HL-60/S4 treated with phorbol 12-myristate 13-acetate at 8.2 ng/mL for 4 days and 3 days (cell line): ENCODE measurements around the gene SPIRE2.
"Not testable (repeated sequence)": the region's sequence is repeated elsewhere in the genome, so short reads cannot be mapped to it uniquely, and the experiment has no call there.

Experiments
- in situ Hi-C: fragments of 300-500 bp; cut with MboI; formaldehyde crosslinking; loops from 2 replicates; pipeline ENCODE4 v1.15.0; 2022; ENCODE audit warnings: low sequenced_read_pairs

The SPIRE2 gene

DNA sequence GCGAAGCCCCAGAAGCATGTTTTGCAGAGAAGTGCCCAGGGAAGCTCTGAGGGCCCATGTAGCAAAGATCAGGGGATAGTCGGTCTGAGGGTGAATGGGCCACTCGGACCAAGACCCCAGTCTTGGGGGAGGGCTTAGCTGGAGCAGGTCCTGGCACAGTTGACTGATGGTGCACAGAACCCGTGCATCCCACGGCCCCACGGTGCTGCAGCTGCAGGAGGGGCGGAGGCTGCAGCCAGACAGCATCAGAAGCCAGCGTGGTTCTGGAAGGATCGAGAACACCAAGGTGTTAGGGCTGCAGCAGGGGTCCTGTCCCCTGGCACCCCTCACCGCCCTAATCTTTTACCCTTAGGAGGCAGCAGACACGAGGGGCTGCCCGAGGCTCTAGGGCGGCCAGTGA is 83.9 kb downstream of the SPIRE2 start:
- in situ Hi-C loops, result no loop called here

GRCh38 chr16:89912627-89913026 is 84.4 kb downstream of the SPIRE2 start:
- in situ Hi-C loops, result no loop called here

- in situ Hi-C loops, result no loop called here
Measured at GRCh38 chr16:89913408-89914387, 85.4 kb downstream of the SPIRE2 start.

- in situ Hi-C loops, result not testable (repeated sequence)
Measured at GRCh38 chr16:89914642-89915285, 86.5 kb downstream of the SPIRE2 start.

GRCh38 chr16:89915303-89916232 is 87.3 kb downstream of the SPIRE2 start:
- in situ Hi-C loops, result no loop called here

- in situ Hi-C loops, result no loop called here
Measured at GRCh38 chr16:89917773-89918452, 89.6 kb downstream of the SPIRE2 start.

- in situ Hi-C loops, result no loop called here
Measured at GRCh38 chr16:89918453-89919347, 90.4 kb downstream of the SPIRE2 start, which contains the start of gene MC1R. MC1R (plus strand) TSS chr16:89918862; CDS start chr16:89919259, 397 bp downstream.

DNA sequence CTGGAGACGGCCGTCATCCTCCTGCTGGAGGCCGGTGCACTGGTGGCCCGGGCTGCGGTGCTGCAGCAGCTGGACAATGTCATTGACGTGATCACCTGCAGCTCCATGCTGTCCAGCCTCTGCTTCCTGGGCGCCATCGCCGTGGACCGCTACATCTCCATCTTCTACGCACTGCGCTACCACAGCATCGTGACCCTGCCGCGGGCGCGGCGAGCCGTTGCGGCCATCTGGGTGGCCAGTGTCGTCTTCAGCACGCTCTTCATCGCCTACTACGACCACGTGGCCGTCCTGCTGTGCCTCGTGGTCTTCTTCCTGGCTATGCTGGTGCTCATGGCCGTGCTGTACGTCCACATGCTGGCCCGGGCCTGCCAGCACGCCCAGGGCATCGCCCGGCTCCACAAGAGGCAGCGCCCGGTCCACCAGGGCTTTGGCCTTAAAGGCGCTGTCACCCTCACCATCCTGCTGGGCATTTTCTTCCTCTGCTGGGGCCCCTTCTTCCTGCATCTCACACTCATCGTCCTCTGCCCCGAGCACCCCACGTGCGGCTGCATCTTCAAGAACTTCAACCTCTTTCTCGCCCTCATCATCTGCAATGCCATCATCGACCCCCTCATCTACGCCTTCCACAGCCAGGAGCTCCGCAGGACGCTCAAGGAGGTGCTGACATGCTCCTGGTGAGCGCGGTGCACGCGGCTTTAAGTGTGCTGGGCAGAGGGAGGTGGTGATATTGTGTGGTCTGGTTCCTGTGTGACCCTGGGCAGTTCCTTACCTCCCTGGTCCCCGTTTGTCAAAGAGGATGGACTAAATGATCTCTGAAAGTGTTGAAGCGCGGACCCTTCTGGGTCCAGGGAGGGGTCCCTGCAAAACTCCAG is 91.5 kb downstream of the SPIRE2 start:
- in situ Hi-C loops, result no loop called here

DNA sequence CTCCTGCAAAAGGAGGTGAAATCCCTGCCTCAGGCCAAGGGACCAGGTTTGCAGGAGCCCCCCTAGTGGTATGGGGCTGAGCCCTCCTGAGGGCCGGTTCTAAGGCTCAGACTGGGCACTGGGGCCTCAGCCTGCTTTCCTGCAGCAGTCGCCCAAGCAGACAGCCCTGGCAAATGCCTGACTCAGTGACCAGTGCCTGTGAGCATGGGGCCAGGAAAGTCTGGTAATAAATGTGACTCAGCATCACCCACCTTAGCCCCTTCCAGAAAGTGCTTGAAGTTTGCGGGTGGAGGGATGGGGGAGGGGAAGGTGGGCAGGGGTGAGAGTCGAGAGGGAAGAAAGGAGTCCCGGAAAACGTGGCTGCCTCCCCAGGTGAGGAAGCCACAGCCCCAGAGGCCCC is 92.4 kb downstream of the SPIRE2 start:
- in situ Hi-C loops, result no loop called here
